Activated naive CD8-positive, alpha-beta T cell (primary cell): ENCODE measurements around the gene GLS.

Source experiments
- H3K27ac Mint-ChIP-seq: one replicate; pipeline ENCODE4 v1.8.0; 2021; ENCODE audit warnings: mixed read lengths
- H3K27me3 Mint-ChIP-seq: one replicate; pipeline ENCODE4 v1.8.0; 2021; ENCODE audit warnings: mixed read lengths
- H3K36me3 Mint-ChIP-seq: one replicate; pipeline ENCODE4 v1.8.0; 2021; ENCODE audit warnings: mixed read lengths
- H3K4me1 Mint-ChIP-seq: one replicate; pipeline ENCODE4 v1.8.0; 2021; ENCODE audit warnings: low read depth, mixed read lengths
- H3K4me3 Mint-ChIP-seq: one replicate; pipeline ENCODE4 v1.8.0; 2021; ENCODE audit warnings: mild to moderate bottlenecking, mixed read lengths
- H3K9me3 Mint-ChIP-seq: one replicate; pipeline ENCODE4 v1.8.0; 2021; ENCODE audit warnings: low read depth, mixed read lengths

GLS gene

GRCh38 chr2:190973726-190974628 is 93.4 kb downstream of the GLS start:
- Mint-ChIP-seq H3K9me3 (no peaks in the 10 kb centered on the region), H3K27ac (peak overlapping the region; percentile 73), H3K36me3 (peaks cover 20% of the 10 kb centered on the region), H3K4me3 (no peak overlapping the region), H3K27me3 (no peaks in the 10 kb centered on the region), H3K4me1 (peaks cover 57% of the 10 kb centered on the region)

- H3K4me3 Mint-ChIP-seq: no peak overlapping the region
- H3K36me3 Mint-ChIP-seq: peaks cover 15% of the 10 kb centered on the region
- peak overlapping the region; percentile 73 for H3K27ac Mint-ChIP-seq
- no peaks in the 10 kb centered on the region for H3K27me3 Mint-ChIP-seq
- H3K9me3 Mint-ChIP-seq: no peaks in the 10 kb centered on the region
- peaks cover 51% of the 10 kb centered on the region for H3K4me1 Mint-ChIP-seq
Observed at GRCh38 chr2:190974629-190975361, 94.2 kb downstream of the GLS start.

- no peak overlapping the region for H3K4me3 Mint-ChIP-seq
- peak overlapping the region; percentile 47 for H3K27ac Mint-ChIP-seq
- H3K27me3 Mint-ChIP-seq: no peaks in the 10 kb centered on the region
- peaks cover 51% of the 10 kb centered on the region for H3K4me1 Mint-ChIP-seq
- H3K9me3 Mint-ChIP-seq: no peaks in the 10 kb centered on the region
- peaks cover 23% of the 10 kb centered on the region for H3K36me3 Mint-ChIP-seq
Observed at GRCh38 chr2:190976521-190976920, 95.9 kb downstream of the GLS start.

DNA sequence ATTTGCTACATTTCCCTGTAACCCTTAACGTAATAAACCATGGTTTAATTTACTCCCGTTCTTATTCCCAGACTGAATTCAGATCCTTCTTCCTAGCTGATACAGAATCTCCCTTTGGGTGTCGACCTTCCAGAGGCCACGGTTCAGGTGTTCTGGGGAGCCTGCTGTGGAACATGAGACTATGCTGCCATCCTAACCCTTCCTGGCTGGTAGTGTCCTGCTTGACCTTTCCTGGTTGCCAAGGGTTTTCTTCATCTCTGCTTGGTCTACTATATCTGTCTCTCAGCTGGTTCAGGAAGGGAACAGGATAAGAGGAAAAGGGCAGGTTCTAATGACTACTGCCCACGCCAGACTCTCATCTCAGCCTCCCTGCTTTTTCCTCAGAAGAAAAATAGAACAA is 96.9 kb downstream of the GLS start:
- Mint-ChIP-seq H3K4me1 (peaks cover 58% of the 10 kb centered on the region), H3K36me3 (peaks cover 25% of the 10 kb centered on the region), H3K27ac (peak overlapping the region; percentile 94), H3K4me3 (no peak overlapping the region), H3K27me3 (no peaks in the 10 kb centered on the region), H3K9me3 (no peaks in the 10 kb centered on the region)

GRCh38 chr2:190978389-190979053 is 97.9 kb downstream of the GLS start:
- peaks cover 66% of the 10 kb centered on the region for H3K4me1 Mint-ChIP-seq
- peaks cover 27% of the 10 kb centered on the region for H3K36me3 Mint-ChIP-seq
- no peak overlapping the region for H3K4me3 Mint-ChIP-seq
- H3K9me3 Mint-ChIP-seq: no peaks in the 10 kb centered on the region
- no peaks in the 10 kb centered on the region for H3K27me3 Mint-ChIP-seq
- peak overlapping the region; percentile 94 for H3K27ac Mint-ChIP-seq

DNA sequence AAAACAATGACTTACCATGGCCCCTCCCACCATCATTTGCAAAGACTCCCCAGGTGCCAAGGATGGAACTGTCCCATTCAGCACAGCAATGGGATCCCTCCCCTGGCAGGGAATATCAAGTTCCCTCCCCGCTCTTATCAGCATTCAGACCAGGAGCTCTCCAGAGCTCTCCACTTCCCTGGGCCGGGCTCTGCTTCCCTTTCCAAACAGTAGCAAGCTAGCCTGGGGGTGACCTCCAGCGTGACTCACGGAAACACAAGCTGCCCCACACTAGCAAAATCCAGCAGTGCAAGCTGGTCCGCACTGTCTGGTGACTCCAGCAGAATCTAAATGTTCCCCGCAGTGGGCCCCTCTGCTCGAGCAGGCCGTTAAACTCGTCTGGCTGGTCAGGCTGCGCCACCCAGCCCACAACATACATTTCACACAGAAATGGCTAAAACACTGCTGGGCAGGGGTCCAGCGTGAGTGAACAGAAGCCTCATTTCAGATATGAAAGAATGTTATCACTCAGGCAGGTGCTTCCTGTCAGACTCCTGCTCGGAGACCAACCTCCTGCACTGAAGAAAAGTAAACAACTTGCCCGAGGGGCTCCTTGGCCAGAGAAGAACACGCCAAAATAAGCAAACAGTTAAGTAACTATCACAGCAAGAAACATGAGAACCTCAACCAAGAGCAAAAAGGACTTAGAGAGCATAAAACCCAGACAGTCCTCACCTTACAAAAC is 99.4 kb downstream of the GLS start:
- H3K27ac Mint-ChIP-seq: peak overlapping the region; percentile 94
- no peaks in the 10 kb centered on the region for H3K27me3 Mint-ChIP-seq
- peaks cover 71% of the 10 kb centered on the region for H3K4me1 Mint-ChIP-seq
- H3K9me3 Mint-ChIP-seq: no peaks in the 10 kb centered on the region
- H3K4me3 Mint-ChIP-seq: no peak overlapping the region
- peaks cover 32% of the 10 kb centered on the region for H3K36me3 Mint-ChIP-seq

GRCh38 chr2:190980630-190981209 is 100.1 kb downstream of the GLS start:
- Mint-ChIP-seq H3K27ac (peak overlapping the region; percentile 94), H3K4me3 (peak overlapping the region; percentile 55), H3K36me3 (peaks cover 35% of the 10 kb centered on the region), H3K27me3 (no peaks in the 10 kb centered on the region), H3K4me1 (peaks cover 74% of the 10 kb centered on the region), H3K9me3 (no peaks in the 10 kb centered on the region)

- Mint-ChIP-seq H3K27ac (peak overlapping the region; percentile 94), H3K27me3 (no peaks in the 10 kb centered on the region), H3K4me1 (peaks cover 79% of the 10 kb centered on the region), H3K36me3 (peaks cover 35% of the 10 kb centered on the region), H3K9me3 (no peaks in the 10 kb centered on the region), H3K4me3 (no peak overlapping the region)
Observed at GRCh38 chr2:190981333-190981732, 100.7 kb downstream of the GLS start.

GRCh38 chr2:190981733-190982132 is 101.1 kb downstream of the GLS start:
- no peaks in the 10 kb centered on the region for H3K27me3 Mint-ChIP-seq
- H3K4me1 Mint-ChIP-seq: peaks cover 76% of the 10 kb centered on the region
- H3K9me3 Mint-ChIP-seq: no peaks in the 10 kb centered on the region
- H3K27ac Mint-ChIP-seq: peak overlapping the region; percentile 94
- no peak overlapping the region for H3K4me3 Mint-ChIP-seq
- peaks cover 35% of the 10 kb centered on the region for H3K36me3 Mint-ChIP-seq

- Mint-ChIP-seq H3K27me3 (no peaks in the 10 kb centered on the region), H3K27ac (peak overlapping the region; percentile 94), H3K9me3 (no peaks in the 10 kb centered on the region), H3K36me3 (peaks cover 34% of the 10 kb centered on the region), H3K4me1 (peaks cover 78% of the 10 kb centered on the region), H3K4me3 (no peak overlapping the region)
Observed at GRCh38 chr2:190982262-190983034, 101.8 kb downstream of the GLS start.

- H3K4me1 Mint-ChIP-seq: peaks cover 77% of the 10 kb centered on the region
- peaks cover 32% of the 10 kb centered on the region for H3K36me3 Mint-ChIP-seq
- no peaks in the 10 kb centered on the region for H3K9me3 Mint-ChIP-seq
- H3K27me3 Mint-ChIP-seq: no peaks in the 10 kb centered on the region
- H3K27ac Mint-ChIP-seq: peak overlapping the region; percentile 67
- peak overlapping the region; percentile 1 for H3K4me3 Mint-ChIP-seq
Observed at GRCh38 chr2:190984595-190984994, 104.0 kb downstream of the GLS start.

- Mint-ChIP-seq H3K4me3 (no peak overlapping the region), H3K27ac (peak overlapping the region; percentile 80), H3K9me3 (no peaks in the 10 kb centered on the region), H3K36me3 (peaks cover 24% of the 10 kb centered on the region), H3K4me1 (peaks cover 69% of the 10 kb centered on the region), H3K27me3 (no peaks in the 10 kb centered on the region)
Observed at GRCh38 chr2:190986221-190986953, 105.8 kb downstream of the GLS start.

DNA sequence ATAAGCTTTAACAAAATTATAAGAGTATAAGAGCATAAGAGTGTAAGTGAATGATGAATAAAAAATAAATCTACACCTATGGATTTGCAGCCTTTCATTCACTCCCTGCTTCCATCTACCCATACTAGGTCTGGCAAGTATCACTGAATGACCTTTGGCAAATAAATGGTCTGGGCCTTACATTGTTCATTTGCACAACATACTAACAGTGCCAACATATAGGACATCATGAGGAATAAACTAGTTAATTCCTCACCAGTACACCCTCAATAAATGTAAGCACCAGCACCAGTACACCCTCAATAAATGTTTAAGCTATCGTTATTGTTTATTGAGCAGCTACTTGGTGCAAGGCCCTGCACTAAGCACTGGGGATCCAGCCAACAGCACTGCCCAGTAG is 106.5 kb downstream of the GLS start:
- peak overlapping the region; percentile 80 for H3K27ac Mint-ChIP-seq
- peaks cover 63% of the 10 kb centered on the region for H3K4me1 Mint-ChIP-seq
- no peaks in the 10 kb centered on the region for H3K9me3 Mint-ChIP-seq
- no peaks in the 10 kb centered on the region for H3K27me3 Mint-ChIP-seq
- H3K4me3 Mint-ChIP-seq: no peak overlapping the region
- peaks cover 24% of the 10 kb centered on the region for H3K36me3 Mint-ChIP-seq
